OCI-M1 (cell line): ENCODE results near the gene ACACA.
"Not testable (repeated sequence)": the region's sequence is repeated elsewhere in the genome, so short reads cannot be mapped to it uniquely, and the experiment has no call there.

Source experiments
- DNase-seq: peaks from one replicate; lab custom pipeline; 2025; lab: John Stamatoyannopoulos, UW

Gene ACACA

GRCh38 chr17:37406635-37407461 is at the start of gene ACACA, which contains the start of gene TADA2A:
ACACA (minus strand) TSS chr17:37406836; CDS start chr17:37406299, 537 bp downstream.
TADA2A (plus strand) TSS chr17:37406886; CDS start chr17:37411366, 4,480 bp downstream.
- peak; percentile 86 for DNase-seq

DNA sequence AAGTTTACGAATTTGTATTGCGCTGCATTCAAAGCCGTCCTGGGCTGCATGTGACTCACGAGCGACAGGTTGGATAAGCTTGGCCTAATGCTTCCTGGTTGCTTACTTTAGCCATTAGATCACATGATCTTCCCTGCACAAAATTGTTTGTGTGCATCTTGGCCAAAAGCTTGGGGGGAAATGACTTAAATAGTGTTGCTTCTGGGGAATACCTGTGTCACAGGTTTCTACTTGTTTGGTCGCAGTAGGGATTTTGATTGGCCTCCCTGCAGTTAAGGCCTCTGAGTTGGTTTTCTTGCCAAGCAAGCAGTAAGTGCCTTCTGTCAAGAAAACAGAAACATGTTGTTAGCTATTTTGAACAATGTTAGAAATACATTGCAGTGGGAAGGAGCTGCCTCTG is 43.5 kb upstream of the ACACA start:
- no peak for DNase-seq

DNA sequence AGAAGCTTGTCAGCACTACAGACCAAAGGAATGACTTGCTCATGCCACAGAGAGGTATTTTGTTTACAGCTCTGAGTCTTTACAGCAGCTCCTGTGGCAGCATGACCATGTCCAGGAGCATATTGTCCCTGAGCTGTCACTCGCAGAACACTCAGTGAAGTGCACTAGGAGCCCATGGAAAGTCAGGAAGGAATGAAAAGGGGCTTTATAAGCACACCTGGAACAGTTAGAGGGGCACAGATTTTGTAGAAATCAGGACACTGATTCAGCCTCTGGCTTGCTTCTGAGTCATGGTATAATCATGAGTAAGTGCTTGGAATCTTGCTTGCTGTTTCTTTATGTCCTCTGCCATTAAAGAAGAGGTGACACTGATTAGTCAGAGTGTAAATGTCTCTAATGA is 41.0 kb upstream of the ACACA start:
- no peak for DNase-seq

GRCh38 chr17:37446027-37446426 is 39.4 kb upstream of the ACACA start:
- no peak for DNase-seq

DNA sequence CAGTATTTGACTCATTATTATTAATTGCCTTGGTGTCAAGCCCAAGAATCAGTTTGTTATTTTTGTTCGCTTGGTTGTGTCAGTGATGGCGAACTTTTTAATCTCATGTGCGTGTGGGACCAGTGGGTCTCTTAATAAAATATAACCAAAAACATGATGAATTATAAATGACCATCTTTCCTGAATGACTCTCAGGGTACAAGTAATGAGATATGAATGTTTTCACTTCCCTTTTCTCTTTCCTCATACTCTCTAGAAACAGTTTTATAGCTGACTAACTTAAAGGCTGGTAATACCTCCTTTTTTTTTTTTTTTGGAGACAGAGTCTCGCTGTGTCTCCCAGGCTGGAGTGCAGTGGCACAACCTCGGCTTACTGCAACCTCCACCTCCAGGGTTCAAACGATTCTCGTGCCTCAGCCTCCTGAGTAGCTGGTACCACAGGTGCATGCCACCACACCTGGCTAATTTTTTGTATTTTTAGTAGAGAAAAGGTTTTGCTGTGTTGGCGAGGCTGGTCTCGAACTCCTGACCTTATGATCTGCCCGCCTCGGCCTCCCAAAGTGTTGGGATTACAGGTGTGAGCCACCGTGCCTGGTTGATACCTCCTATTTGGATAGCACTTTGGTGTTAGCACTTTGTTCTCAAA is 34.9 kb upstream of the ACACA start:
- not testable (repeated sequence) for DNase-seq

GRCh38 chr17:37440424-37440823 is 33.8 kb upstream of the ACACA start:
- no peak for DNase-seq

DNA sequence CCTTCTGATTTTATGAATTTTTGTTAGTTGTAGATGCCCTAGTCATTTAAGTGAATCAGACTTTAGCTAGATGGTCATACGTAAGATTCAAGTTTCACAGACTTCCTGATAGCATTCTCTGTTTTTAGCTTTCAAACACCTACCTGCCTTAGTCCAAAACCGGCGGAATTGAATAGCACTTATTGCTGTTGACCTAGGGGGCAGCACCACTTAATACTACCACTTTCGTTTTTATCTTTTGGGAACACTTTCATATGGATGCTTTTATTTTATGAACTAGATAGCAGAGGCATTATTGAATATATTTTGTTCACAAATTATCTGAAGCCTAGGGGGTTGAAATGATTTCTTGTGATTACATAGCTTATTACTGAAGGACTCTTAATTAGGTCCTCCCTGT is 31.5 kb upstream of the ACACA start:
- peak; percentile 6 for DNase-seq

DNA sequence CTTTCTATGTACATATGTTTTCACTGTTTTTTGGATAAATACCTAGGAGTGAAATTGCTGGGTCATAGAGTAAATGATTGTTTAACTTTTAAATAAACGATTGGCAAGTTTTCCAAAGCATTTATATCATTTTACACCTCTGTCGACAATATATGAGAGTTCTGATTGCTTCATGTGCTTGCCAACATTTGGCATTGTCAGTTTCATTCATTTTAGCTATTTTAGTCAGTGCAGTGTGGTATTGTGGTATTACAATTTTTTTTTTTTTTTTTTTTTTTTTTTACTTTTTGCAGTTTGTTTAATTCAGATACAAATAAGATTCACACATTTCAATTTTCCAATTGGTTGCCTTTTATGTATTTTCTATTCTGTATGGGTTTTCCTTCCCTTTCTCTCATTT is 26.0 kb upstream of the ACACA start:
- no peak for DNase-seq

GRCh38 chr17:37430051-37430627 is 23.5 kb upstream of the ACACA start:
- peak; percentile 68 for DNase-seq

GRCh38 chr17:37429453-37429852 is 22.8 kb upstream of the ACACA start:
- DNase-seq: peak; percentile 45

DNA sequence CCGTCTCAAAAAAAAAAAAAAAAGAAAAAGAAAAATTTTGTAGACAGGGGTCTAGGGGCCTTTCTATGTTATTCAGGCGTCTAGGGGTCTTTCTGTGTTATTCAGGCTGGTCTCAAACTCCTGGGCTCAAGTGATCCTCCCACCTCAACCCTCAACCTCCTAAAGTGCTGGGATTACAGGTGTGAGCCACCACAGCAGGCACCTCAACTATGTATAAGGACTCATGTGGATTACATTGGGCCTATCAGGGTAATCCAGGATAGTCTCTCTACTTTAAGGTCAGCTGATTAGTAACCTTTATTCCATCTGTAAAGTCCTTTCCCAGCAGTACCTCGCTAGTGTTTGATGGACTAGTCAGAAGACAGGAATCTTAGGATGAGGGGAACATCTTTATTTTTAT is 22.4 kb upstream of the ACACA start:
- DNase-seq: no peak

DNA sequence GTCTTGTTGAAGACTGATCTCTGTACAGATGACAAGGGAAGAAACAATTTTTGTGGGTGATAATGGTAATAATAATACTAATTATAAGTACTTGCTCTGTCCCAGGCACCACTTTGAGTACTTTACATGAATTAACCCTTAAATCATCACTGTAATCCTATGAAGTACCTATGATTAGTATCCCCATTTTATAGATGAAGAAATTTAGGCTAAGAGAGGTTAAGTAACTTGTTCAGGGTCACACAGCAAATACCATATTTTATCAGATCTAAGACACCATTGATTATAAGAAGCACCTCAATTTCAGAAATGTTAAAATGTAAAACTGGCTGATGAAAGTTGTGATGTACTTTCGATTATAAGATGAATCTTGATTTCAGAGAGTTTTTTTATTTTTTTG is 18.6 kb upstream of the ACACA start:
- DNase-seq: no peak

GRCh38 chr17:37422971-37423625 is 16.5 kb upstream of the ACACA start:
- no peak for DNase-seq

DNA sequence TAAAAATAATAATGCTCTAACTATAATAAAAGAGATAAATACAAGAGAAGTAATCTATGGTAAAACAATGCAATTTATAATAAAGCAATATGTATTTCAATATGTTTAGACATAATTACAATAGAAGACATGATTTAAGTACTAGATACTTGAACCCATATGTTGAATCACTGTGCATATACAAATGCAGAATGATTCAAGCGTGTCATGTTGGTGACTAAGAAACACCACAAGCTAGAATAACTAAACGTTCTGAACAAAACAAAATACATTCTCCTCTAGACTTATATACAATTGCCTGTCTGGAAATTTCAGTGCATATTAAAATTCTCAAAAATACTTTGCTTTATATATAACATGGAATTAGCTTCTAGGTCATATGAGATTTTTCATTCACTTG is 11.2 kb upstream of the ACACA start:
- DNase-seq: no peak

GRCh38 chr17:37413875-37414519 is 7.4 kb upstream of the ACACA start:
- no peak for DNase-seq

- DNase-seq: no peak
Observed at GRCh38 chr17:37410357-37410756, 3.7 kb upstream of the ACACA start.

DNA sequence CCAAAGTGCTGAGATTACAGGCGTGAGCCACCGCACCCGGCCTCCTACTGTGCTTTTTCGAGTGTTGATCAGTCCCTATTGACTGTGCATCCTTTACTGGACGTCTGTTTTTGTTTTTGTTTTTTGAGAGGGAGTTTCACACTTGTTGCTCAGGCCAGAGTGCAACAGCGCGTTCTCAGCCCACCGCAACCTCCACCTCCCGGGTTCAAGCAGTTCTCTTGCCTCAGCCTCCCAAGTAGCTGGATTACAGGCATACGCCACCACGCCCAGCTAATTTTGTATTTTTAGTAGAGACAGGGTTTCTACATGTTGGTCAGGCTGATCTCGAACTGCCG is 1.5 kb upstream of the ACACA start:
- DNase-seq: not testable (repeated sequence)

DNA sequence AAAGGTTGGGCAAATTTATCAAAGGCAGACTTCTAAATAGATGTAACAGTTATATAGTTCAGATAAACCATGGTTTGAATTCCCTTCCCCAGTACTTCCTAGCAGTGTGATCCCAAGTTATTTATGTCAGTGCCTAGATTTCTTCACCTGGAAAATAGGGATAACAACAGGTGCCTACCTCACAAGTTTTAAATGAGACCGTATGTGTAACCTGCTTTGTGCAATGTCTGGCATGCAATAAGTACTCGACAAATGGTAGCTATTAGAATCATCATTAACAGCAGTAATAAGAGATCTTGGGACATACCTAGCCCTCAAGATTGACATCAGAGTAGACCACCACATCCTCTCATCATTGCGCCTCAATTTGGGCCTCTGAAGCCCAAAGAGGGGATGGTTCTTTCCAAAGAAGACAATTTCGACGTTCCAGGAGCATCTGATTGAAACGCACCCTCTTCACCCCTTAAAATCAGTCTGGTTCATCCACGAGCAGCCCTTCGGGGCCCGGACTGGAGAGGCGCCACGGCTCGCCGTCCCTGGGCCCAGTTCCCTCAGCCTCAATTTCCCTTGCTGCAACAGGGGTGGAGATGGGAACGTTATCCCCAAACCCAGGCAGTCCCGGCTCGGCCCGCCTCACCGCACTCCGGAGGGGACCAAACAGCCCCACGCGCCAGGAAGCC is 541 bp downstream of the ACACA start:
- DNase-seq: no peak

- not testable (repeated sequence) for DNase-seq
Observed at GRCh38 chr17:37405522-37405921, 1.1 kb downstream of the ACACA start.

GRCh38 chr17:37400505-37400904 is 6.1 kb downstream of the ACACA start:
- no peak for DNase-seq

- DNase-seq: no peak
Observed at GRCh38 chr17:37399265-37399803, 7.3 kb downstream of the ACACA start.
